ENCODE measurements around the gene NTPCR.

Gene NTPCR

DNA sequence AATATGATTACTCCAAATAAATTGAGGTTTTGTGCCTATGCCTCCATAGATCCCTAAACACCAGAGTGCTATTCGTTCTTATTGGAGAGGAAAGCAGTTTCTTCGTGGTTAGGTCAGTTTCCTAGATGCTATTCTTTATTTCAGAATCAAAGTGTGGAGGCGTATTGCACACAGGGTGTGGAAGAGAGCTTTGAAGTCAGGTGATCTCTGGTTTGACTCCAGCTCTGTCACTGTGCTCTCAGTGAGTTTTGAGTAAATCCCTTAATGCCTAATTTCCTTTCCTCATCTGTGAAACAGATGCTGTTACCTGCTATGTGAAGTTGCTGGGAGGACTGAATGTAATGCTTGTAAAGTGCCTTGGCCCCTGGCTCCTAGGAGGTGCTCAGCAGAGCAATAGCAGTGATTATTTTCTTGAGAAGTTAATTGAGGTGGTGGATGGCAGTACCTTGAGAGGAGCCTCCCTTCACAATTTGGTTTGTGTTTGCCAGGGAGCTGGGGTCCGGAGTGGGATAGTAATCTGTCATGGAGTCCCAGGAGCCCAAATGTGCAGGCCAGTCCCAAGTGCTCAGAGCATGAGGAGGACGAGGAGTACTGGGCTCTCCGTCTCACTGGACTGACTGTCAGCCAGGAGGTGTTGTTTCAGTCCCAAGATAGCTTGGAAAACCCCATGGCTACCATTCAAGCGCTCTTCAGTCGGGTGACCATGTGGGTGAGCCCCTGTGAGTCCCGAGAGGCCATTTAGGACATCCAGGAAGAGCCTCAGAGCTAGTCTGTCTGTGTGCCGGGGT, 14.9 kb downstream of the NTPCR start:
- no peak for DNase-seq

DNA sequence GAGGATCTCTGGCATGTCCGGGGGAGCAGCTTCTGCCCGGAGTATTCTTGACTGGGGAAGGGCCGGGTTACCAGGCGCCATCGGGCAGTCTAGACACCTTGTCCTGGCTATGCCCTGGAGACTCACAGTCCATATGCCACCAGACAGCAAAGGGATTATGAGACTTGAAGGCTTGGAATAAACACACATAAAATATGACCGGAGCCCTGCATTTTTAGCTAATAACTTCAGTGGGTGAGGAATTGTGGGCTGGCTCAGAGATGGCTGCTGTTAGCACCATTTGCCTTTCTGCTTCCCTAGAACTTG, 15.5 kb downstream of the NTPCR start:
- no peak for DNase-seq

- no peak for DNase-seq
These were observed 16.3 kb downstream of the NTPCR start for GRCh38 chr1:232966663-232967062.

DNA sequence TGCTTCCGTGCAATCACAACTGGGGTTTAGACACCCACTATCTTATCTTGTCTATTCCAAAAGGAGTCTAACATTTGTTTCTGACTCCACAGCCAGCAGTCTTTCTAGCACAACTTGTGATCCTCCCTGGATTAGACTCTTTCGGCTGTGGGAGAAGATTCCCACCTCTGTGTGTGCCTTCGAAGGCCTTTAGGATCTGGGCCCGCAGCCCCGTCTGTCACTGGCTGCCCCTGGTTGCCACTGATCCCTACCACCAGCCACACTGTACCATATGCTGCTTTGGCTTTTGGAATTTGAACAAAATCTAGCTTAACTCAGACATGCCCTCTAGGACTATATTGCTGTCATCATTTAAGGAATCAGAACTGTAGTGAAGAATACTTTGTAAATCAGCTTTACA, 18.0 kb downstream of the NTPCR start:
- no peak for DNase-seq

DNA sequence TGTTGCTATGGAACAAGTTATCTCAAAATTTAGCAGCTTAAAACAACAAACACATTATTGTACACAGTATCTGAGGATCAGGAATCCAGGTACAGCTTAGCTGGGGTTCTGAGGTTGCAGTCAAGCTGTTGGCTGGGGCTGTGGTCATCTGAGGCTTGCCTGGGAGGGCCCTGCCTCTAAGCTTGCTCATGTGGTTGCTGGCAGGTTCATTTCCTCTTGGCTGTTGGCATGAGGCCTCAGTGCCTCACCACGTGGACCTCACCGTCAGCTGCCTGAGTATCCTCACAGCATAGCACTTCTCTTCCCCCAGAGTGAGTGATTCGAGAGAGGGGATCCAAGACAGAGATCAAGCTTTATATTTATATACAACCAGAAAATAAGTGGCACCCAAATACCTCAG, 18.6 kb downstream of the NTPCR start:
- DNase-seq, result no peak

GRCh38 chr1:232969799-232970198, 19.4 kb downstream of the NTPCR start:
- no peak for DNase-seq

DNA sequence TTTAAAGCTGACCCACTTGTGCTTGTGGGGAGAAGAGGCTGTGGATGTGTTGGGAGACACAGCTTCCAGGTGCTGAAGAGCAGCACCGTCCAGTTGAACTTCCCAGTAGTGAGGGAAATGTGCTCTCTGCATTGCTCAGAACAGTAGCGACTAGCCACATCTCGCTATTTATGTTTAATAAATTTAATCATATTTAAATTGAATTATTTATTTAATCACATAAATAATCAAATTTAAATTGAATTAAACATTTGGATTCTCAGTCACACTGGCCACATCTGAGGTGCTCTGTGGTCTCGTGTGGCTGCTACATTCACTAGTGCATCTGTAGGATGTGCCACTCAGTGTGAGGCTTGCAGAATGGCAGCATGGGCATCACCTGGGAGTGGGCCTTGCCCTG, 20.1 kb downstream of the NTPCR start:
- no peak for DNase-seq

DNA sequence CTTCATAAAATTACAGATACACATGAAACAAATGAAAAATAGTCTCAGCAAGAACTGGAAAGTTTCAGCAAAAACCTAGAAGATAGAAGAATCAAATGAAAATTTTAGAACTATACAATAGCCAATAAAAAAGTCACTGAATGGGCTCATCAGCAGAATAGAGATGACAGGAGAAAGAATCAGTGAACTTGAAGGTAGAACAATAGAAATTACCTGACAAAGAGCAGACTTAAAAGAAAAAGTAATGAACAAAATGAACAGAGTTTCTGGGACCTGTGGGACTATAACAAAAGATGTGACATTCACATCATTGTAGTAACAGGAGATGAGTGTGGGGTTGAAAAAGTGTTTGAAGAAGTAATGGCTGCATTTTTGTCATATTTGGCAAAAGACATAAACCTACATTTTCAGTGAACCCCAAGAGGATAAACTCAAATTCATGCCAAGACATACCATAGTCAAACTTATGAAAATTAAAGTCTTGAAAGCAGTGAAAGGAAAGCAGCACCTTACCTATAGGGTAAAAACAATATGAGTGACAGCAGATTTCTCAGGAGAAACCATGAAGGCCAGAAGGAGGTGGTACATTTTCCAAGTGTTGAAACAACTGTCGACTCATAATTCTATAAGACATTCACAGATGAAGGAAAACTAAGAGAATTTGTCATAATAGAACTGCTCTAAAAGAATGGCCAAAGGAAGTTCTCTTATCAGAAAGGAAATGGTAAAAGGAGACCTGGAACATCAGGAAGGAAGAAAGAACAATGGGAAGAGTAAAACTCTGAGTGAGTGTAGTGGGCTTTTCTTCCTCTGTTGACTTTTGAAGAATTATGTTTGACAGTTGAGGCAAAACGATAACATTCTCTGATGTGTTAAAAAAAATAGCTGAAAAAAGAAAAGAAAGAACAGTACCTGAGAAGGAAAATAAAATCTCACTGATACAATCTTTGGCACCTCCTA, 23.5 kb downstream of the NTPCR start:
- DNase-seq, result no peak

- no peak for DNase-seq
These were observed 24.6 kb downstream of the NTPCR start for GRCh38 chr1:232974971-232975370.

DNA sequence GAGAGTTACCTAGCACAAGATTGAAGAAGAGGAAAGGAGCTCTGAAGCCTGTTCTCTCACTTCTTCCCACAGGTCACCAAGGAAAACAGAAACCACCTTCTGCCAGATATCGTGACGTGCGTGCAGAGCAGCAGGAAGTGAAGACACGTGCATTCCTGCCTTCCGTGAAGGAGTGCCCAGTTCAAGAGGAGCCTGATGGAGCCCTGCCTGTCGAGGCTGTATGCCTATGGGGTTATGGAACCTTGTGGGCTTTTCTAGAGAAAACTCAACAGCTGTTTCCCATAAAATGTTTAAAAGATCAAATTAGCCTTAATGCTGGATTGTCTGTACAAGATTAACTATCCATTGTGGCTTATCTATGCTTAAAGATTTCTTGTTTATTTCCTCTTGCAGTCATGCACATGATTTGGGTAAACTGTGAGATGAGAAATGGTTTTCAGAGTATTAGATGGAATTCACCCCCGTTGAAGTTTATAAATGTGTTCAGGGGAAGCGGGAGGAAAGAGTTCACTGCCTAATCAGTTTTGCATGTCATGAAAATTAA, 27.8 kb downstream of the NTPCR start:
- no peak for DNase-seq

DNA sequence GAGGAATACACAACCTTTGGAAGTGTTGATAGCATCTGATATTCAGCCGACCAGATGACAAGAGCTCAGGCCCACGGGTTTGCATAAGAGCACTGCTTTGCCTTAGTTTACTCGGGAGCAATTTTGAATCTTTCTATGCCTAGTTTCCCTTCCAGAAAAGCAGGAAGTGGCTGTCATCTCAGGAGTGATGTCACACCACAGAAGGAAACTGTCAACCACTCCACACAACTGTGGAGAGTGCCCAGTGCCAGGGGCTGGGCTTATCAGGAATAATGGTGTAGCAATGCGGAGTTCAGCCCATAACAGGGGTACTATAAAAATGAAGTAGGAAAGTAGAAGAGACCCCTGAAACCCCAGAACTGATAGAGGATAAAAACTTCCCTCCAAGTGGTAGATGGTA, 28.4 kb downstream of the NTPCR start:
- no peak for DNase-seq

GRCh38 chr1:232979558-232979957, 29.1 kb downstream of the NTPCR start:
- no peak for DNase-seq

DNA sequence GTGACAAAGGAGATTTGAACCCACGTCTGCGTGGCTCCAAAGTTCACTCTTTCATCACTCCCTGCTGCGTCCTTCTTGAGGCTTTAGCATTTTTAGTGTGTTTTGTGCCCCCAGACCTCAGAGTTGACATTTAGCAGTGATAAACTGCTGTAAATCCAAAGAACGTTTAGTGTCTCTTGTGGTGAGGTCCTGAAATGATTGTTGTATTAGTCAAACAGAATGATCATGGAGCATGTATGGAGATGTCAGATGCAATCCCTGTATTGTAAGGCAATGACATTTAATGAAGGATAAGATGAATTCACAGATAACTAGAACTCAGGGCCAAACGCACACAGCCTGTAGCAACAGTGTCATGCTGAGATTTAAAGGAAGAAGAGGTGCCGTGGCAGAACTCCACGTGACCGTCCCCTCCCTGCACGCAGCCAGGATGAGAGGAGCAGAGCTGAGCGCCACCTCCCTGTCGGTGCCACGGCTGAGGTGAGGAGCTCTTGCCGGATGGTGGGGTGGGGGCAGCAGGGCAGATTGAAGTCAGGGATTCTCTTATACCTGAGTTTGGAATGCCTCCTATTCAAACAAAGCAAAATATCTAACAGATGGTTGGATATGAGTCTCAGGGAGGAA, 30.1 kb downstream of the NTPCR start:
- DNase-seq, result no peak

- DNase-seq, result no peak
These were observed 30.7 kb downstream of the NTPCR start for GRCh38 chr1:232980986-232981560.

- DNase-seq, result no peak
These were observed 32.0 kb downstream of the NTPCR start for GRCh38 chr1:232982238-232982944.

DNA sequence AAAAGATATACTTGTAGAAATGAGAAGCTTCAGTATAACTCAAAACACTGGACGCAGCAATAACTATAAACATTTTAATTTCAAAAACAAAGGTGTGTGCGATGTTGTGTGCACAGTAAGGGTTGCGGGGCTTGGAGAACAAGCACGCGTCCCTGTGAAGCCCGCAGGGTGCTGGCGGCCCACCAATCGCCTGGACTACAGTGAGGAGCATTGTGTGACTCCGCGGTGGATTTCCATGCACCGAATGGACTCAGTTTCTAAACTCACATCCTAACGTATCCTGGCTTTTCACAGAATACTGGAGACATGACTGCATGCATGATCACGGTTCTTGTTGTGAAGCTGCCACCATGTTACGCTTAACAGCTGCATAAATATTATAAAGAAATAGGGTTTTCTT, 33.0 kb downstream of the NTPCR start:
- DNase-seq, result no peak

DNA sequence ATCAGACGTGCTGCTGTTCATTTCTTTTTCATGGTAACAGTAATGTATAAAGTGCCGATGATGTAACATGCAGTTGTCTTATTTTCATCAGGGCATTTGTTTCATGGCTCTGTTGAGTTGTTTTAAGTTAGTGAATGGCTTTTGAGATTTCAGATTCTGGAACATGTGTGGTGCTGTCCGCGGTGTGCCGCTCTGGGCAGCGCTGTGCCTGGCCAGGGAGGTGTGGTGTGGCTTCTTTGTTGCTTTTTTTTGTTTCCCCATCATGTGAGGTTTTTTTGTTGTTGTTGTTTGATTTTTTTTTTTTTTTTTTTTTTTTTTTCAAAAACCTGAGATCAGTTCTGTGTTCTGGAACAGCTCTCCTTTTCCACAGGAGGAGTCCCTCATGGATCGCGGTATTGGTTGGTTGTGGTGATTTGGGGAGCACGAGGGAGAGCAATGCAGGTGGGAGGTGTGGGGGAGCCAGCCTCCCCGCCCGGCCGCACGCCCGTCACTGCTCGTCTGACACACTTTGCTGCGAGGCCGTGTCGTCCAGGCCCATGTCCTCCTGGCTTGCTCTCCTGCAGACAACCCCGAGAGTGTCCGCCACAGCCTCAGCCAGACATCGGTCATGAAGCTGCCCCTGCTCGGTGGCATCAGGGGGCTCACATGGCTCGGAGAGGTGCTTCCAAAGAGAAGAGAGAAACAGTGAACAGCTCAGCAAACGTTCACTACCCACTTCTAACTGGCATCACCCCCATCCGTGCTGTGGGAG, 33.6 kb downstream of the NTPCR start:
- no peak for DNase-seq

DNA sequence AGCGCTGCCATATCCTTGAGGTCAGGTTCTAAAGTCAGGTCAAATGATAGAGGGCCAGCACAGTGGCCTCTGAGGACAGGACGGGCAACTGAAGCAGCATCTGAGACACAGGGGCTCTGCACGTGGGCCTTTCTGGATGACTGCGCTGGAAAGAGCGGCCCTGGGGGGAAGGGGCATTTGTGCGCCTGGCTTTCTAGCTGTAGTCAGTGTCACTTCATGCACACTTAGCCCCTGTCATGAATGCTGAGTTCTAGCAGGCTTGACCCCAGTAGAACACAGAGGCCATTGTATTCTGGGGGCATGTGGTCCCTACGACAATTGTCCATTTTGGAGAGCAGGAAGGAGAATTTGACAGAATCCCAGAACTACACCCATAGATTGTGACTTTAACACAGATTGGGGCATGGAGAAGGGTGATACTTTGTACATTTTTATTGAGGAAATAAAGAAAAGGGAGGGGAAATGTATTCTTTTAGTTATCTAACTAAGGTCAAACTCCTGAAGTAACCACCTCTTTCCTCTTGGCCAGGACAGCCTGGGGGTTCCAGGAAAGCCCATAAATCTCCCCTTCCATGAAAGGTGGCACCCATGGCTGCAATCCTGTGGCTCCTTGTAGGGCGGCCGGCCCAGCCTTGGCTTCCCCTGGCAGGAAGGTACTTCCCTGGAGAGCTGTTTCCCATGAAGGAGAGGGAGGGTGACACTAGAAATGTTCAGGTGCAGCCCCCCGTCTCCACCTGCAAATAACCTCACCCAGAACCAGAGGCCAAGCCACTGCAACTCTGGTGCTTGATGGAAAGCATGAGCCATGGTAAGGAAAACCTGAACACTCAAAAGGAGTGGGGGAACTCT, 34.4 kb downstream of the NTPCR start:
- no peak for DNase-seq

- no peak for DNase-seq
These were observed 35.6 kb downstream of the NTPCR start for GRCh38 chr1:232985882-232986526.

DNA sequence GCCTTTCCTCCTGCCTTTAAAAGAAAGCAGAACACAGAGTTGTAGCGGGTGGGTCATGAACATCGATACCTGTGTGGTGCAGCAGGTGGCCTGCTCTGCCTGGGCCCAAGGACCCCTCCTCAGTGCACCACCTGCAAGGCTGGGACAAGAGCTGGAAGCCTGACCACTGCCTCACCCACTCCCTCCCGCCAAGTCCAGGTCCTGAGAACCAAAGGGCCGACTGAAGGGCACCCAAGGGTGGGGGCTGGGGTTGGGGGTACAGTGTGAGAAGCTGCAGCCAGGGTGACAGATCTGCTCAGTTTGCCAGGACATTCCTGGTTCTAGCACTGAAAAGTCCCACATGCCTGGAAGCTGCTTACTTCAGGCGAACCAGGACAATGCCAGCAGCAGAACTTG, 36.1 kb downstream of the NTPCR start:
- no peak for DNase-seq

All from NCI-H510A treated with DMSO at 0.1 percent for 48 hours (cell line).